Duodenal mucosa (tissue), 2 donors: ENCODE measurements around the gene GFOD1.

ENCODE experiments used
- H3K27ac ChIP-seq: one replicate; pipeline ENCODE4 v1.7.0; 2013; ENCODE audit warnings: low read depth, low read length
- H3K27me3 ChIP-seq, 2 donors: one replicate each; pipeline ENCODE4 v1.7.0; 2013; ENCODE audit warnings: low read length in 2 of 2, control low read depth in 1 of 2; ENCODE audit not compliant: insufficient read depth in 2 of 2, control insufficient read depth in 1 of 2
- H3K36me3 ChIP-seq, 2 donors: one replicate each; pipeline ENCODE4 v1.7.0; 2013; ENCODE audit warnings: low read length in 2 of 2, control low read depth in 1 of 2; ENCODE audit not compliant: insufficient read depth in 2 of 2, control insufficient read depth in 1 of 2
- H3K4me1 ChIP-seq, 2 donors: one replicate each; pipeline ENCODE4 v1.7.0; 2013; ENCODE audit warnings: low read length in 2 of 2, control low read depth in 1 of 2; ENCODE audit not compliant: insufficient read depth in 2 of 2, control insufficient read depth in 1 of 2
- H3K4me3 ChIP-seq, 2 donors: one replicate each; pipeline ENCODE4 v1.7.0; 2013; ENCODE audit warnings: low read length in 2 of 2, low read depth in 1 of 2
- H3K9ac ChIP-seq, 2 donors: one replicate each; pipeline ENCODE4 v1.7.0; 2013; ENCODE audit warnings: low read length in 2 of 2, low read depth in 1 of 2
- H3K9me3 ChIP-seq, 2 donors: one replicate each; pipeline ENCODE4 v1.7.0; 2013; ENCODE audit warnings: low read length in 2 of 2, control low read depth in 1 of 2; ENCODE audit not compliant: control insufficient read depth in 1 of 2

GFOD1 gene

GRCh38 chr6:13417954-13418353 is 69.4 kb downstream of the GFOD1 start:
- Histone ChIP-seq H3K36me3 (no peaks in the 10 kb centered on the region), H3K27ac (no peak overlapping the region), H3K4me1 (peaks cover 3 to 4% of the 10 kb centered on the region in 2 donors), H3K4me3 (no peak overlapping the region), H3K27me3 (no peaks in the 10 kb centered on the region), H3K9ac (no peak overlapping the region), H3K9me3 (no peaks in the 10 kb centered on the region)

- Histone ChIP-seq H3K27ac (no peak overlapping the region), H3K9me3 (no peaks in the 10 kb centered on the region), H3K9ac (no peak overlapping the region), H3K4me1 (peaks cover 0 to 3% of the 10 kb centered on the region in 2 donors), H3K27me3 (no peaks in the 10 kb centered on the region), H3K36me3 (no peaks in the 10 kb centered on the region), H3K4me3 (no peak overlapping the region)
Measured at GRCh38 chr6:13417431-13417830, 70.0 kb downstream of the GFOD1 start.

GRCh38 chr6:13415283-13415682 is 72.1 kb downstream of the GFOD1 start:
- Histone ChIP-seq H3K36me3 (no peaks in the 10 kb centered on the region), H3K27me3 (no peaks in the 10 kb centered on the region), H3K4me3 (no peak overlapping the region), H3K27ac (no peak overlapping the region), H3K9me3 (no peaks in the 10 kb centered on the region), H3K9ac (no peak overlapping the region), H3K4me1 (peaks cover 0 to 3% of the 10 kb centered on the region in 2 donors)

GRCh38 chr6:13413900-13414555 is 73.4 kb downstream of the GFOD1 start:
- H3K4me1 ChIP-seq = peaks cover 0 to 3% of the 10 kb centered on the region in 2 donors

GRCh38 chr6:13413466-13413862 is 73.9 kb downstream of the GFOD1 start:
- Histone ChIP-seq H3K36me3 (no peaks in the 10 kb centered on the region), H3K4me3 (no peak overlapping the region), H3K4me1 (peaks cover under 1 to 3% of the 10 kb centered on the region in 2 donors), H3K9ac (no peak overlapping the region), H3K27me3 (no peaks in the 10 kb centered on the region), H3K9me3 (no peaks in the 10 kb centered on the region), H3K27ac (no peak overlapping the region)

More at GRCh38 chr6:13413900-13414555, 73.4 kb downstream of the GFOD1 start:
- Histone ChIP-seq H3K9ac (no peak overlapping the region), H3K9me3 (no peaks in the 10 kb centered on the region), H3K36me3 (no peaks in the 10 kb centered on the region), H3K4me3 (no peak overlapping the region), H3K27ac (no peak overlapping the region), H3K27me3 (no peaks in the 10 kb centered on the region)

- H3K27me3 ChIP-seq = no peaks in the 10 kb centered on the region
- H3K4me3 ChIP-seq = no peak overlapping the region
- no peak overlapping the region for H3K27ac ChIP-seq
- no peaks in the 10 kb centered on the region for H3K36me3 ChIP-seq
- H3K9me3 ChIP-seq = no peaks in the 10 kb centered on the region
- peaks cover 7% of the 10 kb centered on the region in 2 donors for H3K4me1 ChIP-seq
- H3K9ac ChIP-seq = no peak overlapping the region
Measured at GRCh38 chr6:13412639-13413465, 74.5 kb downstream of the GFOD1 start.

GRCh38 chr6:13412211-13412610 is 75.2 kb downstream of the GFOD1 start:
- no peak overlapping the region for H3K27ac ChIP-seq
- no peaks in the 10 kb centered on the region for H3K27me3 ChIP-seq
- H3K4me1 ChIP-seq = peaks cover 13% of the 10 kb centered on the region in 2 donors
- no peaks in the 10 kb centered on the region for H3K36me3 ChIP-seq
- H3K9me3 ChIP-seq = no peaks in the 10 kb centered on the region
- no peak overlapping the region for H3K4me3 ChIP-seq
- H3K9ac ChIP-seq = no peak overlapping the region

GRCh38 chr6:13411484-13411883 is 75.9 kb downstream of the GFOD1 start:
- no peaks in the 10 kb centered on the region for H3K9me3 ChIP-seq
- no peak overlapping the region for H3K4me3 ChIP-seq
- H3K4me1 ChIP-seq = peaks cover 14 to 20% of the 10 kb centered on the region in 2 donors
- no peak overlapping the region for H3K9ac ChIP-seq
- no peaks in the 10 kb centered on the region for H3K27me3 ChIP-seq
- no peaks in the 10 kb centered on the region for H3K36me3 ChIP-seq
- H3K27ac ChIP-seq = no peak overlapping the region

GRCh38 chr6:13409991-13410390 is 77.4 kb downstream of the GFOD1 start:
- Histone ChIP-seq H3K27ac (no peak overlapping the region), H3K9ac (no peak overlapping the region), H3K27me3 (no peaks in the 10 kb centered on the region), H3K4me3 (no peak overlapping the region), H3K4me1 (peaks cover 20% of the 10 kb centered on the region in 2 donors), H3K36me3 (no peaks in the 10 kb centered on the region), H3K9me3 (no peaks in the 10 kb centered on the region)
